HG03342 (cell line): ENCODE measurements around the gene ARL15.

Source experiments
- ATAC-seq: cut with Tn5 transposase; IDR thresholded peaks from one replicate; pipeline ENCODE4 v1.9.1; 2021; ENCODE audit warnings: mild to moderate bottlenecking, moderate library complexity; ENCODE audit not compliant: unreplicated experiment

The ARL15 gene

DNA sequence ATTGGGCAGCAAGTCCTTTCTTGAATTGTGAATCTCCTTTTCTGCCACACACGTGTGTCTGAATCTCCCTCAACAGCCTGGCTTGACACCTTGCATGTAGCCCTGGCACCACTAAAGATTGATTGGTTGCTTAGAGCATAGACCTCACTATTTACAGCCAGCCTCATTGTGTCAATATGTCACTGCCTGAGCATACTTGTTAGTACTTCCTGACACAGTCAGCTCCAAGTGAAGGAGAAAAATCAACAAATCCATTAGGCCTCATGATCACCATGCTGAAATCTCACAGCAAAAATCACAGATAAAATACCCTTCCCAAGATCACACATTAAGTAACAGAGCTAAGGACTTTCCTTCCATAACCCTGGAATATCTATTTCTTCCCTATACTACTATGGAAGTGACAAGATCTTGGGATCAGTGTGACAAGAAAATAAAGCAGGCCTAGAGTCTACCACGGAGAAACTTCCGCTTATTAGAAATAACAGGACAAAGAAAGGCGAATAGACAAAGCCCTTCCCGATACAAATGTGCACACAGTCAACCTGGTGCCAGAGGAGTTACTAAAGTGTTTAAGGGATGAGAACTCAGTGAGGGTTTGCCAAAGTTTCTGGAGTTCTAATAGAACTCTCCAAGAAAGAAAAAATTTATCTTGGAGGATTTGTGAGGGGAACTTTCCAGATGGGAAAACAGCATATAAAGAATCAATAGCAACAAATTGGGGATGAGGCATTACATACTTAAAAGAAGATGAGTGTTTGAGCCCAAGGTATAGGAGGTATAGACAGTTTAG is 5.6 kb upstream of the ARL15 start:
- no peak for ATAC-seq

DNA sequence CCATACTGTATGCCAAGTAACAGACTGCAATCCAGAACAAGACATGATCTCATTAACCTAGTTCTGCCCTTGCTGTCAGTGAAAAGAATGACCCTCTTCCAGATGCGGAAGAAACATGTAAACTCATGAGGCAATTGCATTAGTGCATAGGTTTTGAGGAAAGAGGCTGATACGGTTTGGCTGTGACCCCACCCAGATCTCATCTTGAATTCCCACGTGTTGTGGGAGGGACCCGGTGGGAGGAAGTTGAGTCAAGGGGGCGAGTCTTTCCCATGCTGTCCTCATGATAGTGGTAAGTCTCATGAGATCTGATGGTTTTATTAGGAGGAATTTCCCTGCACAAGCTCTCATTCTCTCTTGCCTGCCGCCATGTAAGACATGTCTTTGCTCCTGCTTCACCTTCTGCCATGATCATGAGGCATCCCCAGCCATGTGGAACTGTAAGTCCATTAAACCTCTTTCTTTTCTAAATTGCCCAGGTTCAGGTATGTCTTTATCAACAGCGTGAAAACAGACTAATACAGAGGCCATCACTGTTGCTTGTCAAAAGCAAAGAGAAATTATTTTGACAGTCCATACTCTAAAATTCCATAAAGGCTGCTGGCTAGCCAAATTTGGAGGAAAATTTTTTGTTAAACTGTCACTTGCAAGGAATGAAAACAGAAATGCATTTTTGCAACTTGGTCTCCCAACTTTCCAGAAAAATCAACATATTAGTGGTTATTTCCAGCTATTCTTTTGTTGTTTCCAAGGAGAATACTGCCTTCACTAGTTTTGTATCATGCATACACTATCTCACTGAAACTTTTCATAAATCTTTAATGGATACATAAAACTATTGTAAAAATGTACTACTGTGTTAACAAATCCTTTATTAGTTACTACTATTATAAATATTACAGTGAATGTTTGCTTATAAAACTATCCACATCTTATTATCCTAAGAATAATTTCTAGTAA is 3.2 kb upstream of the ARL15 start:
- ATAC-seq: no peak

DNA sequence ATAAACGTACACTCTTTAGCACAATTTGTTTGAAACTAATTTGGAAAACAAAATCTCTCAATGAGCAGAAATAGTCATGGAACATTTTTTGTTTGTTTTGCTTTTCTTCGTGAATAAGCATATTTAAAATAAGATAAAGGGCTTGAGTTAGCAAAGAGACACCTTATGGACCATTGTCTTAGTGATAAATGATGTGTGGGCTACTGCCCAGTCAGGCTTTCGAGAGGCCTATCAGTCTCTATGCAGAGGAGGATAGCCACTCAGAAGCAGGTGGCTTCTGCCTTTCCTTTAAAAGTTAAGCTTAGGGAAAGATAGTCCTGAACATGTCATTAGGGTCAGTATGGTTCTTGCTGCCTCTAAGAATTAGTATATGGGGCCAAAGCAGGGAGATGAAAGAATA is 2.1 kb upstream of the ARL15 start:
- no peak for ATAC-seq

DNA sequence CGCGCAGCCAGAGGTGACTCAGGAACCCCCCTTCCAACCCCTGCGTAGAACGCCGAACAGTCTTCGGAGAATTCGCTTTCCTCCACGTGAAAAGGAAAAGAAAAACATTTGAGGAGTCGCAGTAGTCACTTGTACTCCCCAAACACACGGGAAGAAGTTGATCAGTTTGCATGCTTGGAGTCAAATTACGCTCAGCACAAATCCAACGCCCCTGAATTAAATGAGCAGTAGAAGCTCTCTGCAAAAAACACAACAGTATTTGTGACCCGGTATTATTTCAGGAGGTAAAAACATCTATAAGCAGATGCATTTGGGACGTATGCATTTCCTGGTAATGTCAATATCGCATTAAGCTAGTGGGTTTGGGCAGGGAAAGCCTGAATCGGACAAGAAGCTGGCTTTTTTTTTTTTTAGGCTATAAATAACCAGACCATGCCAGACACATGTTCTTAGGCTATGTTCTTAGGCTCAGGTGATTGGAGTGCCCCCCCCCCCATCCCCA is 854 bp upstream of the ARL15 start:
- no peak for ATAC-seq

DNA sequence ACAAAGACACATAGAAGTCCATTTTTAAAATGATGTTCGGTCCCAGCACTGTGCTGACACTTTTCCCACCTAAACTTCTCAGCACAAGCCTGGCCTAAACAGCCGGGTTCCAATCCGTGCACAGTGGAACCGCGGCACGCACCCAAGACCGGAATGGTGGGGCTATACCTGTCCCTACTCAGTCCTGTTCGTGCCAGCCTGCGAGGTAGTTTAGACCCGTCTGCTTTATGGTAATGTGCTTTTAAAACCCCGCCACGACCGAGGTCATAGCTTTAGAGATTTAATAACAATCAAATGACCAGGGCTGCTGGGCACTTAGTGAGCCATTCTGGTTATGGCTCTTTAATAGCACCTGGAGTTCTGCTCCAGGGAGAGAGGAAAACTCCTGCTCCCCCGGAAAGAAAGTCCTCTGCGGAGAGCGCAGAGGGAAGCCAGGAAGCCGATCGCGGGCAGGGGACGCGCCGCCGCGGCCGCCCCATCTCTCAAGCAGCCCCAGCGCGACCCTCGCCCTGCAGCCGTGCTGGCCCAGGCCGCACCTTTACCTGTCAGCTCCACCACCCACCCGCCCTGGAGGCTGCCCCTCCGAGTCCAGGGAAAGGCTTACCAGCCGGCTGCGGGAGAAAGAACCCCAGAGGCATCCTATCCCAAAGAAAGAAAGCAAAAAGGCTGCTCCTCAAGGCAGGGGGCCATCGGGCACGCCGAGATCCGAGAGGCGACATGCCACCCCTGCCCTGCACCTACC is 511 bp downstream of the ARL15 start:
- ATAC-seq: peak; percentile 17

DNA sequence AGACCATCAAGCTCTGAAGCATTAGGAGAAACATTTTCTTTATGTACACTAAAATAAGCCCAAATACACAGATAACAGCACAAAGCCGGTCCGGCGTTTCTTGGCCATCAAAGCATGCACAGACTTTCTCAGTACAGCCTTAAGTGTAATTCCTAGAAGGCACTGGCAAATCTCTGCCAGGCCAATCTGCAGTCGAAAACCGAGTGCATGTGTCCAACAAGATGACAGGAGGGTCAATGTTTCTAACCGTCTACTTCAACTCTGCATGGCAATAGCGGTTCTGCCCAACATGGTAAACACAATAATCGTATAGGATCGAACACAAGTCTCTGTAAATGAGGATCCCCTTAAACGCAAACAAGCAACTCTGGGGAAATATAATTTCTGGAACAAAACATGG is 1.1 kb downstream of the ARL15 start:
- no peak for ATAC-seq

DNA sequence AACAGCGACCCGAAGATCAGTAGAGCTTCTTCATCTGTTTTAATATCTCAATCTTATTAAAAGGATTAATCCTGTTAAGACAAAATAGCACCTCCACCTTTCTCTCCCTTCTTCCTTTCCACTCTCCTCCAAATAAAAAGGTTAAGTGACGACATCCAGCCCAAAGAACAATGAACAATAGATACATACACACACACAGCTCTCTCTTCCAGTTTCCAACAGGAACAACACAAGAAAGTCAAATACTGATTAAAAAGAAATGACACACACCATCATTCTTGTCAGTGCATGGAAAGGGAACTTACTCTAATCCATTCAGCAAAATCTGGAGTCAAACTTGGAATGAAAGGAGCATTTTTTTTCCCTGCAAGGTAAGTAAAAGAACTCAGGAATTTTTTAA is 2.8 kb downstream of the ARL15 start:
- no peak for ATAC-seq

DNA sequence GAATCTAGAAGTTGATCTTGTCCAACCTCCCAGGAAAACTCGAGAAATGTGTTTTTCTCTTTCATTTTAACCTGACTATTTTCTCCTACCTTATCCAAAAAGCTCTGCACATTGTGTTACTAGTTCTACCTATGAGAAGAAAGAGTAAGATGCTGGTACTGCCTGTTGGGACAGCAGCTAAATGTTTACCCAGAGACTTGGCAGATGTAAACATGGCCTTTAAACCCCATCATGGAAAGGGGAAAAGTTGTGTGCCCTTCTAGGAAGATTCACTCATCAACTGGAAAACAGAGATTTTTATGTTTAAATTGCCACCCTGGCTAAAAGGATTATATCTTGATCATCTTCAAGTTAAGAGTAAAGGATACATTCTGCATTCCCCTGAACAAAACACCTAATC is 3.5 kb downstream of the ARL15 start:
- no peak for ATAC-seq

DNA sequence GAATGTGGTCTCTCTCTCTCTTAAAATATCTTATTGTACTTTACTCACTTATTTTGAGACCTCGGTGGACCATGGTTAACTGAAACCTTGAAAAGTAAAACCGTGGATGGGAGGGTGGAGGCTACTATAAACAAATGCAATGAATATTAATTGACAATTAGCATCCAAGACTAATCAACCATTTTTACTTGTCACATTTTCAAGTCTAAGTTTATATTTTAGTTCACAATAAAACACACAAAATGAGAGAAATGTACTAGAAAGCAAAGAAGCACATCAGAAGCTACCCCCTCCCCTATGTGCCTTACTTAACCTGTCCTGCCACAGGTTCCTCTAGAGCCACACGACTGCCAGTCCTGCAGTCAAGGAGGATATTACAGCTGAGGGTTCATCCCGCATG is 4.6 kb downstream of the ARL15 start:
- no peak for ATAC-seq

DNA sequence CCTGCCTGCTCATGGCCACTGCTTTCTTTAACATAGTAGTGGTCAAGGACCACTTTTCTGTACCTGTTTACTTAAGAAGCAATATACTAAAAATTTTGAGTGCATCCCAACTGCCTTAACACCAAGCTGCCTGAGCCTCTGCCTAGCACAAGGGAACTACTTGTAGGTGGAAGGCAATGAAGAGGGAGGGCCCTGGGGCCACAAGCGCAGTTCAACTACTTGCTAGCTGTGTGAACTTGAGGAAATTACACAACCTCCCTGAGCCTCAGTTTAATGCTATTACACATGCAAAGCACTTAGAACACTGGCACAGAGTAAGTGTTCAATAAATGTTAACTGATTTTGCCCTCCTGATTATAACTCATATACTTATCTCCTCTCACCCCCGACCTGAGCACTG is 6.3 kb downstream of the ARL15 start:
- ATAC-seq: no peak

DNA sequence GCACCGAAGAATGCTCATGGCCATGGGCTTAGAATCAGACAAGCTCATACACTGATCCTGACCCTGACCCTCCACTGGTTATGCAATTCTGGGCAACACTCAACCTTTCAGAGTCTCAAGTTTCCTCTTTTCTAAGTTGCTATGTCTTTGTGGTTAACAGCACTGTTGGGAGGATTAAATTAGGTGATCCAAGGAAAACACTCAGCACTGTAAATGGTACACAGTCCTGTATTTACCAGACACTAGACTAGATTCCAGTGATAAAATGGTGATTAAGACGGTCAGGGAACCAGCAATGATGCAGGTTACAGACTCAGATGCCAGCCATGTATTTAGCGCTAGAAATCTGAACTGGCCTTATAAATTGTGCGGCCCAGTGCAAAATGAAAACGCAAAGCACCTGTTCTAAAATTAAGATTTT is 8.1 kb downstream of the ARL15 start:
- no peak for ATAC-seq

DNA sequence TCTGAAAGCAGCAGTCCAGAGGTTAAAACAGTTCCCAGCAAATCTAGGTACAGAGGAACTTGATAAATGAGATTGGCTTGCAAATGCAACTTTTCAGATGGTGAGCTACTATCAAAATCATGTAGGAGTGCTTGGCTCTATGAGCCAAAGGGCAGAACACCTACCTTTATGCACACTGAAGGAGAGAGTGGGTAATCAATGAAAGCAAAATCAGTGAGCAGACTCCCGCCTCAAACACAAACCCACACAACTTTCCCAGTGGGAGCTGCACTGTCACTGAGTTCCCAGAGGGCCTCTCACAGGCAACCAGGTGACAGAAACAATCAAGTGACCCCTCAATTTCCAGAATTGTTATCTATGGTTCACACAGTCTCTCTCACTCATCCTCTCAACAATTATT is 8.5 kb downstream of the ARL15 start:
- ATAC-seq: no peak

DNA sequence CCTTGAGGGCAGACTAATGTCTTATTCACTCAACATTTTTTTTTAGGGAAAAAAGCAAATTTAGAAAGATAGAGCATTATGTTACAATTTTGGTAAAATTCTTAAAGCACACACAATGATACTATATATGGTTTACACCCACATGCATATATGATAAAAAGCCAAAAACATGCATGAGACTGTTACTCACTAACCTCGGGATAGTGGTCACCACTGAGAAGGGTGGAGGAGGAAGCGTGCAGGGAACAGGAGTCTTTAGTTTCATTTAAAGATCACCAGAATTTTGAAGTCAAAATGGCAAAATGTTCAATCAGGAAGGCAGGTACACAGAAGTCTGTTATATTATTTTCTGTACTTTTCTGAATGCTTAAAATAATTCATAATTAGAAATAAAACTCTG is 9.2 kb downstream of the ARL15 start:
- ATAC-seq: no peak

DNA sequence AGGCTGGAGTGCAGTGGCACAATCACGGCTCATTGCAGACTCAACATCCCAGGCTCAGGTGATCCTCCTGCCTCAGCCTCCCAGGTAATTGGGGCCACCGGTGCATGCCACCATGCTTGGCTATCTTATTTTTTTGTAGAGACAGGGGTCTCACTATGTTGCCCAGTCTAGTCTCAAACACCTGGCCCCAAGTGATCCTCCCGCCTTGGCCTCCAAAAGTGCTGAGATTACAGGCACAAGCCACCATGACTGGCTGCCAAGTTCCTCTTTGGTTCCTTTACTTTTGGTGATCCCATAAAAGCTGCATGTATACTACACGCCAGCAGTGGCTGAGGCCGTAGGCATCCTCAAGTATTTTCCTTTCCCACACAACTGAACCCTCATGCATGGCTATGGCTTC is 11.4 kb downstream of the ARL15 start:
- ATAC-seq: no peak

DNA sequence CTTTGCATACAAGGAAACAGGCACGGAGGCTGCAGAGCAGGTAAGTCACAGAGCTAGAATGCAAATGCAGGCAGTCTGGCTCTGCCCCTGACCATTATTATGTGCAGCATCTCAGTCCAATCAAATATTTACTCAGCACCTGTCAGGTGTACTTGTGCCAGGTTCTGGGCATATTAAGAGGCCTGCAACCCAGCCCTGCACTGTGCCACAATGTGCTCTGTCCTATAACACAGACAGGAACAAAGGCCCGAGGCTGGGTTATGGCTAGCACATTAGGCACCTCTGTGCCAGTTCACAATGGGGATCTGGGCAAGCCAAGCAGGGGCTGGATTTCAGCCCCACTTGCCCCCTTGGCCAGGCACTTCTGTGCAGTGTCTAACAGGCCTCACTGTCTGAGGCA is 14.0 kb downstream of the ARL15 start:
- ATAC-seq: no peak

DNA sequence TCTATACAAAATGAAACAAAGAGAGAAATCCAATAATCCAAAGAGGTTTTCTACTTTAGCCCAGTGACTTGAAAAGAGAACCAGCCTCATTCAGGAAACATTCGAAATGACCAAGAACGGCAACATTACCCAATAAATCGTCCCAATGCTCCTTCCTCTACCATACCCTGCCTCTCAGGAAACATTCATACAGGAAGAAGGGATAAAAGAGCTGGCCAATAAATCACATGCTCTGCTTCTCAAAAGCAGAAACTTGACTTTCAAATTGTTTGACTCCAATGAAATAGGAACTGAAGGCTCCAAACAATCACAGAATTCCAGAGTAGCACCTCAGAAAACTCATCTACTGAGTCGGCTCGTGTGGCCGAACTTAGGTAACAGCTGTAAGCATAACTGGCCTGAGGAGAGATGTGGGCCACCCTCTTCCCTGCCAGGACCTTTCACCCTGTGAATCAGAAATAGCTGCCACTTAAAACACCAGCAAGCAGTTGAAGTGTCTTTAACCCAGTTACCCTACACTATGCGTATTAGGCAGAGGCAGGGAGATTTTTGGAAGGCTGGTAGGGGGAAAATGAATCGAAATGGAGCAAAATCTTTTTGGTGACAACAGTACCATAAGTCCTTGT is 14.6 kb downstream of the ARL15 start:
- ATAC-seq: no peak

DNA sequence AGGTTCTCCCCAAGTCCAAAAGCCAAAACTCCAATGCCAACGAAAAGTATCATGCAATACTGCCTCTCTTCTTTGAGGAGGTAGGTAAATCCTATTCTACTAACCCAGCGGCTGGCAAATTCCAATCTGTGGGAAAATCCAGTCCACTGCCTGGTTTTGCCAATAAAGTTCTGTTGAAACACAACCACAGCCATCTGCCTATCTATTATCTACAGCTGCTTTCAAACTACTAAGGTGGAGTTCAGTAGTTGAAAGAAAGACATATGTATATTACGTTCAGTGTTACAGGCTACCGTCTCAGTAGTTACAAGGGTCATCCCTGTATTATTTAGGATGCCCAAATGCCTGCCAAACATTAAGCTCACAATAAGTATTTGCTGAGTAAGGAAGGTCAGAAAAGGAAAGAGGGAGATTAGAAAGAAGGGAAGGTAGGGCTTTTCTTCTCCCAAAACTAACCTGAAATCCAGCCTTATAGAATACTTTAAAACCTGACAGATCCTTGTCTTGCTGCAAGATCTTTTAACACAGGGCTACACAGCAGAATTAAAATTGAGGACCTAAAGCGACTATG is 16.2 kb downstream of the ARL15 start:
- no peak for ATAC-seq

DNA sequence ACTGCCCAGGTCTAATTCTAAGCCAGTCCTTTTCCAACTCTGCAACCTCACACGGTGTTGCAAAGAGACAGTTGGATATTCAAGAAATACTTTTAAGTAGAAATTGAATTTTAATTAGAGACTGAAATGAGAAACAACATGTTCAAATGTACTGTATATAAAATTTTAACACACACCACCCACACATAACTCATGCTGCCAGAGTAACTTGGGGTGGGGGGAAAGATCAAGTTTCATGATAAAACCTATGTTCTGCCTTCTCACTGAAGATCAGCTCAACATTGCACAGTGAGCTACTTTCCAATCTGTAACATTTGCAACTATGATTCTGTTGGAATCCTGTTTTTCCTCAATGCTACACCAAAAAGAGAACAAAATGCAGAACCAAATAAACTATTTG is 17.5 kb downstream of the ARL15 start:
- ATAC-seq: no peak

DNA sequence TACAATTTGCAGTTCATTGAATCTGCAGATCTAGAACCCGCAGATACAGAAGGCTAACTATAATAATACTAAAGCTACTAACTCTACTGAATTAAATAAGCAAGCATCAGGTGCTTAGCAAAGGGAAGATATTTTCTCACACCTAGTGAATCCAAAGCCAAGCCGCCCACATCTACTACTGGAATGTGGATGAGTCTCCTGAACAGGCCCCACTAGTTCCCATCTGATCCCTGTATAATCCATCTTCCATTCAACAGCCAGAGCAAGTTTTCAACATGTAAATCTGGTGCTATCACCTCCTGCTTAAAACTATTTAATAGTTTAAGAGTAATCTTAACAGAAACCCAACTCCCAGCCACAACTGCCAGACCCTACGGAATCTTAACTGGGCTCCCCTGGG is 18.9 kb downstream of the ARL15 start:
- no peak for ATAC-seq

DNA sequence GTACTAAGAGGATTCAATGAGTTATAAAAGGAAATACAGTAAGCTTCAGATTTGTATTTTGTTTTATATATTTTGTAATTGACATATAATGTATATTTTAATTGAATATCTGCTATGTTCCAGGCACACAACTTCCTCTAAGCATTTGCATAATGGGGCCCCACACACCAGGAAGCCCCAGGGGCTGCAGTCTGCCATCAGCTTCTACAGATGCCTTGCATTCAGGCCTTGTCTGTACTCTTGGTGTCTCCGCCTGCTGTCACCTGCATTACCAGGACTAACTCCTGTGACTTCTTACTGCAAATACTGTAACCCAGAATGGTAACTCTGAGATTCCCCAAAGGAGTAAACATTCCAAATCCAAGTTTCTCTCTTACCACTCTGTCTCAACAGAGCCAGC is 20.6 kb downstream of the ARL15 start:
- ATAC-seq: no peak
